ENCODE data around the gene ETV5.

DNA sequence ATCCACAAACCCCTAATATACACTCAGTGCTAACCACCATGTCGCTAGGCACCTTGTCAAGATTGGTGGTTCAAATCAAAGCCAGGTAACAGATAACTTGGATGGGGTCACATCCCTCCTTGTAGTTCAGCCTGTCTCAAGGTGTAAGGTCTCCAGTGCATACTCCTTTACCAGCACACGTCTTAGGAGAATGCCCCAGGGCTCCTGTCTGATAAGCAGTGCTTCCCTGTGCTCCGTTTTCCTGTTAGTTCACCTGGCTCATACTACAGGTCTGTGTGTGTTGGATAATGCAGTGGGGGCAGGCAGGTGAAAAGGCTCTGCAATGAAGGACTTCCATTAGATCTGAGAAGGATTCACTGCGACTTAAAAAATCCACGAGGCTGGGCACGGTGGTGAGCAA lies 50.7 kb downstream of the ETV5 start:
- TF ChIP-seq RAD21 (IDR thresholded peaks at IDR 0.05; ENCODE audit: low read length) (no peak), RFX5 (IDR thresholded peaks at IDR 0.05; ENCODE audit: low read depth, low read length) (no peak), POLR2A (IDR thresholded peaks at IDR 0.05; ENCODE audit: low read depth, low read length) (no peak), SMC3 (IDR thresholded peaks at IDR 0.05; ENCODE audit: low read depth, low read length) (no peak), MAFK (IDR thresholded peaks at IDR 0.05; ENCODE audit: low read depth, low read length) (no peak), NFE2L2 (IDR thresholded peaks at IDR 0.05; ENCODE audit: low read depth, low read length) (no peak)
- TF ChIP-seq, protein P1, sequence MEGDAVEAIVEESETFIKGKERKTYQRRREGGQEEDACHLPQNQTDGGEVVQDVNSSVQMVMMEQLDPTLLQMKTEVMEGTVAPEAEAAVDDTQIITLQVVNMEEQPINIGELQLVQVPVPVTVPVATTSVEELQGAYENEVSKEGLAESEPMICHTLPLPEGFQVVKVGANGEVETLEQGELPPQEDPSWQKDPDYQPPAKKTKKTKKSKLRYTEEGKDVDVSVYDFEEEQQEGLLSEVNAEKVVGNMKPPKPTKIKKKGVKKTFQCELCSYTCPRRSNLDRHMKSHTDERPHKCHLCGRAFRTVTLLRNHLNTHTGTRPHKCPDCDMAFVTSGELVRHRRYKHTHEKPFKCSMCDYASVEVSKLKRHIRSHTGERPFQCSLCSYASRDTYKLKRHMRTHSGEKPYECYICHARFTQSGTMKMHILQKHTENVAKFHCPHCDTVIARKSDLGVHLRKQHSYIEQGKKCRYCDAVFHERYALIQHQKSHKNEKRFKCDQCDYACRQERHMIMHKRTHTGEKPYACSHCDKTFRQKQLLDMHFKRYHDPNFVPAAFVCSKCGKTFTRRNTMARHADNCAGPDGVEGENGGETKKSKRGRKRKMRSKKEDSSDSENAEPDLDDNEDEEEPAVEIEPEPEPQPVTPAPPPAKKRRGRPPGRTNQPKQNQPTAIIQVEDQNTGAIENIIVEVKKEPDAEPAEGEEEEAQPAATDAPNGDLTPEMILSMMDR (conservative IDR thresholded peaks at IDR 0.05; ENCODE audit: low read depth, low read length) = no peak
- TF ChIP-seq, protein P2, sequence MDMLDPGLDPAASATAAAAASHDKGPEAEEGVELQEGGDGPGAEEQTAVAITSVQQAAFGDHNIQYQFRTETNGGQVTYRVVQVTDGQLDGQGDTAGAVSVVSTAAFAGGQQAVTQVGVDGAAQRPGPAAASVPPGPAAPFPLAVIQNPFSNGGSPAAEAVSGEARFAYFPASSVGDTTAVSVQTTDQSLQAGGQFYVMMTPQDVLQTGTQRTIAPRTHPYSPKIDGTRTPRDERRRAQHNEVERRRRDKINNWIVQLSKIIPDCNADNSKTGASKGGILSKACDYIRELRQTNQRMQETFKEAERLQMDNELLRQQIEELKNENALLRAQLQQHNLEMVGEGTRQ (IDR thresholded peaks at IDR 0.05; ENCODE audit: low read depth, low read length) = no peak

All from IMR-90 (cell line).